BJ (cell line): ENCODE data around the gene RNF44. TPM values are rescaled to one million over a fixed set of nuclear protein-coding genes. Genes with fewer than 3 reads are reported as not detected.

Experiments
- CTCF ChIA-PET: fragments of 350-600 bp; formaldehyde crosslinking; extraction: SDS; loops from one replicate; lab custom pipeline; 2021; ENCODE audit warnings: antibody characterized with exemption, inconsistent platforms; lab: Yijun Ruan, JAX
- POLR2A ChIA-PET: fragments of 300-600 bp; sonication (Branson Sonifier 250); formaldehyde crosslinking; extraction: SDS; loops from one replicate; lab custom pipeline; 2021; ENCODE audit warnings: antibody characterized with exemption; lab: Charles Lee
- DNase-seq: peaks from one replicate; pipeline ENCODE4 v3.0.0-alpha.2; 2011; ENCODE audit warnings: low read depth
- H3K27me3 ChIP-seq: 2 replicates; pipeline ENCODE4 v1.6.0; 2011; ENCODE audit warnings: low read length; ENCODE audit not compliant: control insufficient read depth, insufficient read depth
- H3K36me3 ChIP-seq: 2 replicates; pipeline ENCODE4 v1.5.1; 2011; ENCODE audit warnings: low read length; ENCODE audit not compliant: control insufficient read depth, insufficient read depth
- H3K4me3 ChIP-seq: 2 replicates; pipeline ENCODE4 v1.5.1; 2011; ENCODE audit warnings: low read depth, mild to moderate bottlenecking, control low read depth, low read length
- polyA plus RNA-seq: library from polyadenylated mRNA; depleted of rRNA; stranded (reverse); fragments of >200 nt; gene quantifications from 2 replicates; pipeline ENCODE4 v1.2.3, GENCODE V29; 2011
- TF ChIP-seq, protein P1 (sequence below): IDR thresholded peaks from 2 replicates; pipeline ENCODE4 v1.5.1; 2011; ENCODE audit warnings: low read depth, mild to moderate bottlenecking, control low read depth, inconsistent platforms, low read length, moderate library complexity; ENCODE audit not compliant: insufficient read depth

The RNF44 gene
- polyA plus RNA-seq, 1 experiment: 6.0 TPM

DNA sequence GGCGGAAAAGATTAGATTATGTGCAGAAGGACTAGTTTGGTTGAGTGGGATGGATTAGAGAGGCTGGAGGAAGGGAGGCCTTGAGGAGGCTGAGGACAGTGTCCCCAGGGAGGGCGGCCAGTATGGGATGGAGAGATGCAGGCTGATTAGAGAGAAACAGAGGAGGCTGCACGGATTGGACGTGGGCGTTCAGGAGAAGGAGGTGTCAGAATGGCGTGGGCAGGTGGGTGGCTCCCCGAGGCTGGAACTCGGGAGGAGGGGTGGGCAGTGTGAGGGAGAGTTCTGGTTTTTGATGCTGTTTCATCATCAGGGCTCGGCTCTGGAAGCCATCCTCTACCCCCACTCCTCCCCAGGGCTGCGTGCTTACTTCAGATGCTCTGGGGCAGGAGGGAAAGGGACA is 25.0 kb upstream of the RNF44 start:
- TF ChIP-seq, protein P1, sequence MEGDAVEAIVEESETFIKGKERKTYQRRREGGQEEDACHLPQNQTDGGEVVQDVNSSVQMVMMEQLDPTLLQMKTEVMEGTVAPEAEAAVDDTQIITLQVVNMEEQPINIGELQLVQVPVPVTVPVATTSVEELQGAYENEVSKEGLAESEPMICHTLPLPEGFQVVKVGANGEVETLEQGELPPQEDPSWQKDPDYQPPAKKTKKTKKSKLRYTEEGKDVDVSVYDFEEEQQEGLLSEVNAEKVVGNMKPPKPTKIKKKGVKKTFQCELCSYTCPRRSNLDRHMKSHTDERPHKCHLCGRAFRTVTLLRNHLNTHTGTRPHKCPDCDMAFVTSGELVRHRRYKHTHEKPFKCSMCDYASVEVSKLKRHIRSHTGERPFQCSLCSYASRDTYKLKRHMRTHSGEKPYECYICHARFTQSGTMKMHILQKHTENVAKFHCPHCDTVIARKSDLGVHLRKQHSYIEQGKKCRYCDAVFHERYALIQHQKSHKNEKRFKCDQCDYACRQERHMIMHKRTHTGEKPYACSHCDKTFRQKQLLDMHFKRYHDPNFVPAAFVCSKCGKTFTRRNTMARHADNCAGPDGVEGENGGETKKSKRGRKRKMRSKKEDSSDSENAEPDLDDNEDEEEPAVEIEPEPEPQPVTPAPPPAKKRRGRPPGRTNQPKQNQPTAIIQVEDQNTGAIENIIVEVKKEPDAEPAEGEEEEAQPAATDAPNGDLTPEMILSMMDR: no peak
- Histone ChIP-seq H3K36me3 (no peaks in the 10 kb centered on the region), H3K4me3 (no peak overlapping the region), H3K27me3 (peaks cover 6% of the 10 kb centered on the region; the same call in 1 of the 2 replicates)
- ChIA-PET POLR2A (no interaction called here), CTCF (interaction anchor here (0.7 to 1.9 kb wide), 4 partner anchors 10 to 146 kb away, joined by 3 to 15 read pairs (median 6); partner anchors contain the start of gene CLTB)
- no peak for DNase-seq

DNA sequence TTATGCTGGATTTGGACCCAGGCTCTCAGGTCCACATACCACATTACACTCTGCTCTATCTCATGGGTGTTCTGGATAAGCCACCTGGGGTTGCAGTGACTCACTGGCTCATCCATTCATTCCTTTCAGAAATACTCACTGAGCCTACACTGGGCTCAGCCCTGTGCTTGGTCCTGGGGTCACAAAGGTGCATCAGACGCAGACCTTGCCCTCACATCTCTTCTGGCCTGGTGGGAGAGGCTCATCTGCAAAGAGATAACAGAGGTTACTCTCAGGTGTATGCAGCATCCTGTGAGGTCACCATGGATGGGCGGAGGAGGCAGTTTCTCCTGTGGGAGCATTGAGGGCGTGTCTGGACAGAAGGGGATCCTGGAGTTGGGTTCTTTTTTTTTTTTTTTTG is 24.1 kb upstream of the RNF44 start:
- H3K36me3 ChIP-seq: no peaks in the 10 kb centered on the region

DNA sequence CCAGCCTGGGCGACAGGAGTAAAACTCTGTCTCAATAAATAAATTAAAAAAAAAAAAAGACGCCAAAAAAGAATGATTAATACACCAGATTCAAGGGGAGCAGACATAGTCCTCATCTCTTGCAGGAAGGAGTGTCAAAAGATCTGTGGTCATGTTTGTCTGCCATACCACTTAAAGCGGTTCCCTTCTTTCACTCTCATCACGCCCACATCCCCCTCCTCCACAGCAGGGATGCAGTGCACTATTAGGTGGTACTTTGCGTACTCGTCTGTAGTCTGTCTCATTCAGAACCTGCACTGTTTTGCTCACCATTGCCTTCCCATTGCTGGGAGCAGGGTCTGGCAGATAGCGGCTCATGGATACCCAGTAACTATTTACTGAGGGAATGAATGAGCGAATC is 23.2 kb upstream of the RNF44 start:
- H3K36me3 ChIP-seq: no peaks in the 10 kb centered on the region
- no peak for DNase-seq
- CTCF ChIA-PET: interaction anchor here (0.9 kb wide), 1 partner anchor 13 kb away, joined by 3 read pairs; no protein-coding TSS in a partner anchor
- H3K4me3 ChIP-seq: no peak overlapping the region
- H3K27me3 ChIP-seq: peaks cover 3% of the 10 kb centered on the region; the same call in 1 of the 2 replicates
- POLR2A ChIA-PET: no interaction called here
- TF ChIP-seq, protein P1: no peak

More for the DNA sequence above, 24.1 kb upstream of the RNF44 start:
- CTCF ChIA-PET: interaction anchor here (0.7 to 0.9 kb wide), 2 partner anchors 12 kb away, joined by 3 read pairs; no protein-coding TSS in a partner anchor
- DNase-seq: no peak
- H3K27me3 ChIP-seq: peaks cover 3% of the 10 kb centered on the region; the same call in 1 of the 2 replicates
- TF ChIP-seq, protein P1: no peak
- POLR2A ChIA-PET: no interaction called here
- no peak overlapping the region for H3K4me3 ChIP-seq

- Histone ChIP-seq H3K27me3 (peaks cover 3% of the 10 kb centered on the region; the same call in 1 of the 2 replicates), H3K4me3 (no peak overlapping the region), H3K36me3 (no peaks in the 10 kb centered on the region)
- TF ChIP-seq, protein P1: no peak
- ChIA-PET POLR2A (no interaction called here), CTCF (interaction anchor here (1.1 kb wide), 1 partner anchor 14 kb away, joined by 5 read pairs; no protein-coding TSS in a partner anchor)
- no peak for DNase-seq
Observed at GRCh38 chr5:176559683-176560082, 22.5 kb upstream of the RNF44 start.

GRCh38 chr5:176557846-176558245 is 20.6 kb upstream of the RNF44 start:
- no peak overlapping the region for H3K4me3 ChIP-seq
- DNase-seq: no peak
- POLR2A ChIA-PET: no interaction called here
- CTCF ChIA-PET: interaction anchor here (1.5 kb wide), 1 partner anchor 14 kb away, joined by 4 read pairs; no protein-coding TSS in a partner anchor
- no peaks in the 10 kb centered on the region for H3K36me3 ChIP-seq
- peaks cover 3% of the 10 kb centered on the region for H3K27me3 ChIP-seq
- TF ChIP-seq, protein P1: no peak
